Trophoblast cell (in vitro differentiated cells and primary cell): Measurements from ENCODE around the gene CDRT4.

Source experiments
- DNase-seq, 2 donors: peaks; one replicate each; pipeline ENCODE4 v3.0.0-alpha.2; 2016
- H2AFZ ChIP-seq: 2 replicates; pipeline ENCODE4 v1.6.1; 2013; ENCODE audit warnings: low read length, moderate library complexity, mild to moderate bottlenecking; ENCODE audit not compliant: insufficient read depth, poor library complexity
- H2AK5ac ChIP-seq: 2 replicates; pipeline ENCODE4 v1.6.1; 2013; ENCODE audit warnings: mild to moderate bottlenecking, low read length
- H2BK120ac ChIP-seq: 2 replicates; pipeline ENCODE4 v1.6.1; 2013; ENCODE audit warnings: low read length, mild to moderate bottlenecking, moderate library complexity; ENCODE audit not compliant: insufficient read depth, poor library complexity
- H2BK12ac ChIP-seq: 2 replicates; pipeline ENCODE4 v1.6.1; 2013; ENCODE audit warnings: mild to moderate bottlenecking, low read length, moderate library complexity
- H2BK5ac ChIP-seq: 2 replicates; pipeline ENCODE4 v1.6.1; 2013; ENCODE audit warnings: low read length, low read depth, moderate library complexity, mild to moderate bottlenecking; ENCODE audit not compliant: poor library complexity
- H3K14ac ChIP-seq: 2 replicates; pipeline ENCODE4 v1.6.1; 2013; ENCODE audit warnings: mild to moderate bottlenecking, low read length
- H3K18ac ChIP-seq: 2 replicates; pipeline ENCODE4 v1.6.1; 2013; ENCODE audit warnings: mild to moderate bottlenecking, low read length
- H3K23ac ChIP-seq: 2 replicates; pipeline ENCODE4 v1.6.1; 2013; ENCODE audit warnings: low read length
- H3K27ac ChIP-seq: 2 replicates; pipeline ENCODE4 v1.5.1; 2013; ENCODE audit warnings: low read depth, mild to moderate bottlenecking, inconsistent platforms, low read length, moderate library complexity
- H3K27me3 ChIP-seq: 2 replicates; pipeline ENCODE4 v1.6.1; 2013; ENCODE audit warnings: inconsistent platforms, mild to moderate bottlenecking, low read length, moderate library complexity; ENCODE audit not compliant: insufficient read depth
- H3K36me3 ChIP-seq, 2 experiments: 1 replicate in 1 of 2; 2 replicates in 1 of 2; pipeline ENCODE4 v1.6.1; 2013; ENCODE audit warnings: low read length in 2 of 2, mild to moderate bottlenecking in 2 of 2, moderate library complexity in 1 of 2; ENCODE audit not compliant: insufficient read depth in 2 of 2, control insufficient read depth in 1 of 2
- H3K4ac ChIP-seq: 2 replicates; pipeline ENCODE4 v1.6.1; 2013; ENCODE audit warnings: low read depth, mild to moderate bottlenecking, low read length, moderate library complexity
- H3K4me1 ChIP-seq, 2 experiments: 1 replicate in 1 of 2; 2 replicates in 1 of 2; pipeline ENCODE4 v1.6.1; 2013; ENCODE audit warnings: low read length in 2 of 2, mild to moderate bottlenecking in 2 of 2, moderate library complexity in 1 of 2; ENCODE audit not compliant: insufficient read depth in 2 of 2, control insufficient read depth in 1 of 2
- H3K4me2 ChIP-seq: 2 replicates; pipeline ENCODE4 v1.6.1; 2013; ENCODE audit warnings: inconsistent platforms, mild to moderate bottlenecking, low read length, moderate library complexity
- H3K4me3 ChIP-seq: 2 replicates; pipeline ENCODE4 v1.5.1; 2013; ENCODE audit warnings: mild to moderate bottlenecking, low read depth, low read length, inconsistent platforms
- H3K79me1 ChIP-seq: one replicate; pipeline ENCODE4 v1.6.1; 2013; ENCODE audit warnings: low read length
- H3K79me2 ChIP-seq: 2 replicates; pipeline ENCODE4 v1.6.1; 2013; ENCODE audit warnings: low read length, mild to moderate bottlenecking; ENCODE audit not compliant: control insufficient read depth, insufficient read depth, poor library complexity
- H3K9ac ChIP-seq: 2 replicates; pipeline ENCODE4 v1.6.1; 2013; ENCODE audit warnings: mild to moderate bottlenecking, low read length
- H3K9me3 ChIP-seq: 2 replicates; pipeline ENCODE4 v1.6.1; 2013; ENCODE audit warnings: low read depth, mild to moderate bottlenecking, control low read depth, inconsistent platforms, low read length; ENCODE audit not compliant: insufficient read depth
- H4K12ac ChIP-seq: 2 replicates; pipeline ENCODE4 v1.6.1; 2013; ENCODE audit warnings: low read depth, mild to moderate bottlenecking, low read length, moderate library complexity
- H4K8ac ChIP-seq: 2 replicates; pipeline ENCODE4 v1.6.1; 2013; ENCODE audit warnings: low read depth, mild to moderate bottlenecking, low read length, moderate library complexity
- H4K91ac ChIP-seq: one replicate; pipeline ENCODE4 v1.6.1; 2013; ENCODE audit warnings: low read depth, mild to moderate bottlenecking, low read length, moderate library complexity
- WGBS: extraction: QIAGEN DNeasy Blood & Tissue Kit; methylation state at CpG from one replicate; pipeline ENCODE4 v1.1.7; 2013; ENCODE audit warnings: missing lambda C conversion rate; ENCODE audit not compliant: insufficient read length, insufficient coverage; ENCODE audit errors: extremely low coverage; 5-methylcytosine and 5-hydroxymethylcytosine counted together

Gene CDRT4

DNA sequence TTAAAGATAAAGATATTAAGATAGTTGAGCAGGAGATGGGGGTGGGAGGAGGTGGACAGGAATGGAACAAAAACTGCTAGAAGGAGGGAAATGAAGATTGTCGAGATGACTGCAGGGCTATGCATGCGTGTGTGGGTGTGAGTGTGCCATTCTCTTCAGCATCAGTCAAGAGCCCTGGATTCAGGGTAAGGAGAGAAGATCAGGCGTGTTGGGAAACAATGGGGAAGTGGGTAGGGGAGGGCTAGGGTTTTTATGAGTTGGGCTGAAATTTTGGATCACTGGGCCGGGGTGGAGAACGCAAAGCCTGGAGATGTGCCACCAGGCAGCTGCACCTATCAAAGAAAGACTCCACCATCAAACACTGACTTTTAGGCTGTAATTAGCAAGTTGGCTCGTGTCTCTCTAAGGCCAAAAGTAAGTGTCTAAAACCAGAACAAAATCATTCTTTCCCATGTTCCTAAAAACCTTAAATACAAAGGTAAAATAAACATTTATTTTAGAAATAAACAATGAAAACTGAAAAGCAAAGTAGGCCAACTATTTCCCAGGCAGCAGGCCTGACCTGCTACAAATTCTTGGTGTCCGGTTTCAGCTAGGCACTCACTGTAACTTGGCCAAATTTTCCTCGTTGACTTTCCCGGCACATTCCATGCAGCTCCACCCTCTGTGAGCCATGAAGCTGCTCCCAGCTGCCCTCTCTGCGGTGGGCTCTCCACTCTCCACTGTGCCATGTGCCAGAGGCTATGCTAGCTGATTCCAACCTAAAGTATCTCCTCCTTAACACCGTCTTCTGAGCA is 4.2 kb downstream of the CDRT4 start:
- Histone ChIP-seq H3K23ac (no peak overlapping the region), H3K79me1 (no peaks in the 10 kb centered on the region), H3K4me1 (peaks cover 9 to 17% of the 10 kb centered on the region in 2 experiments), H3K27ac (no peak overlapping the region), H3K27me3 (no peaks in the 10 kb centered on the region), H3K9me3 (peaks cover 8% of the 10 kb centered on the region), H2BK120ac (no peak overlapping the region), H2BK5ac (no peak overlapping the region), H3K79me2 (no peaks in the 10 kb centered on the region), H2BK12ac (peak overlapping the region; percentile 28), H4K91ac (no peak overlapping the region), H3K4me3 (no peak overlapping the region), H3K36me3 (peaks cover 2 to 7% of the 10 kb centered on the region in 2 experiments), H3K14ac (no peak overlapping the region), H3K9ac (no peak overlapping the region), H4K12ac (no peak overlapping the region), H2AFZ (no peak overlapping the region), H3K18ac (no peak overlapping the region), H3K4me2 (no peak overlapping the region), H2AK5ac (no peak overlapping the region), H3K4ac (no peak overlapping the region), H4K8ac (no peak overlapping the region)
- no CpG with 5 or more reads among the region's 11 CpGs for WGBS
- peak; percentile 30 to 64 for DNase-seq

DNA sequence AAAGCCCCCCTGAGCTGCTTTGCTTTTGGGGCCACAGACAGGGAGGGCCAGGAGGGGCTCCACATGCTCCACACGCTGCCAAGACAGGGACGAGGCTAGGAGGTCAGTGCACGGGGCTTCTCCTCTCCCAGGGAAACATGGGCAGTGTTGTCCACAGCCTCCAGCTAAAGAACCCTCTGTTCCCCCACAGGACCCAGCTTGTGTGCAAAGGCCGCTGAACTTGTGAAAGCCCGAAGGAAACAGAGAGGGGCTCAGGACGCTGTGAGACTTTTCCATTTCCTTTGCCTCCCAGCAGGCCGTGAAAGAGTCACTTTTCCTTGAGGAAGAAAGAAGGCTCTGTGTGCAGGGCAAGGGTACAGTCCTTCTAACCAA is 9.7 kb downstream of the CDRT4 start:
- Histone ChIP-seq H3K9me3 (peaks cover 2% of the 10 kb centered on the region), H3K79me2 (no peaks in the 10 kb centered on the region), H3K4me3 (no peak overlapping the region), H3K4me2 (no peak overlapping the region), H4K91ac (peak overlapping the region; percentile 6), H4K8ac (peak overlapping the region; percentile 19), H3K23ac (no peak overlapping the region), H3K27ac (peak overlapping the region; percentile 20), H3K79me1 (peaks cover 2% of the 10 kb centered on the region), H2AK5ac (no peak overlapping the region), H3K4ac (no peak overlapping the region), H2BK12ac (peak overlapping the region; percentile 2), H2BK5ac (peak overlapping the region; percentile 52), H3K4me1 (peaks cover 13 to 18% of the 10 kb centered on the region in 2 experiments), H3K14ac (peak overlapping the region; percentile 16), H3K27me3 (no peaks in the 10 kb centered on the region), H3K18ac (no peak overlapping the region), H3K36me3 (peaks cover 2 to 4% of the 10 kb centered on the region in 2 experiments), H4K12ac (no peak overlapping the region), H2AFZ (no peak overlapping the region), H3K9ac (no peak overlapping the region), H2BK120ac (no peak overlapping the region)
- no CpG with 5 or more reads among the region's 7 CpGs for WGBS
- DNase-seq = no peak

DNA sequence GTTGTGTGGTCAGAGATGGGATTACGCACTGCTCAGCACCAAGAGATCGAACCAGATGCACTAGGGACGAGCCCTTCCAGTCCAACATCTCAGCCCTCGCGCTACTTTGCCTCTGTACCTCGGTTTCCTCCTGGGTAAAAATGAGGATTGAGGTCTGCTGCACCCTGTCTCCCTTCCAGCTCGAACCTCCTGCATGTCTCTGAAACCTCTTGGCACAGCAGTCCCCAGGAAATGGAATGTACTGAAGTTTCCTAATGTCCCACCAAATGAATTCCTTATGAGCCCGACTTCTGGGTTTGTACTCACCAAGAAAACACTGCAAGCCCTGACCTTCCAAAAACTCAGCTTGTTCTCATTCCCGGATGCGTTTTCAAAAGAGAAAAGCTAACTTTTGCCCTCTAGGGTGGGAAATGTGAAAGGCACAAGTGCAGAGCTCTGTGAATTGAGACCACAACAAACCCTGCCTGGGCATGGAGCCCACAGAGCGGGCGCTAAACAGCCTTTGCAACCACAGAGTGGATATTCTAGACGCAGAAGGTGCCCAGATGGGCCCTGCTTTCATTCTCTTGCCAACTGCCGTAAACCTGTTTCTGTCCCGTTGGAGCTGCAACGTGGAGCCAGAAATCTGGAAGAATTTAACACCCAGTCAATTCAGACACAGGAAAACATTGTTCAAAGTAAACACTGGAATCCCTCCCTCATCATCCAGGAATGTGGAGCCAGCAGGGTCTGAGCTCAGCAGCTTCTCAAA is 10.3 kb downstream of the CDRT4 start:
- Histone ChIP-seq H3K4ac (no peak overlapping the region), H3K4me2 (peak overlapping the region; percentile 30), H3K9ac (no peak overlapping the region), H4K8ac (no peak overlapping the region), H3K36me3 (peaks cover 2 to 4% of the 10 kb centered on the region in 2 experiments), H3K27me3 (no peaks in the 10 kb centered on the region), H2BK5ac (no peak overlapping the region), H3K27ac (peak overlapping the region; percentile 20), H2AK5ac (no peak overlapping the region), H3K4me1 (peaks cover 13 to 18% of the 10 kb centered on the region in 2 experiments), H3K9me3 (peaks cover 2% of the 10 kb centered on the region), H3K79me1 (peaks cover 2% of the 10 kb centered on the region), H3K18ac (no peak overlapping the region), H3K79me2 (no peaks in the 10 kb centered on the region), H3K4me3 (no peak overlapping the region), H3K23ac (no peak overlapping the region), H4K12ac (no peak overlapping the region), H3K14ac (no peak overlapping the region), H2BK12ac (no peak overlapping the region), H2BK120ac (no peak overlapping the region), H2AFZ (no peak overlapping the region), H4K91ac (peak overlapping the region; percentile 6)
- no CpG with 5 or more reads among the region's 16 CpGs for WGBS
- peak in 1 of 2 donors; percentile 28 for DNase-seq

DNA sequence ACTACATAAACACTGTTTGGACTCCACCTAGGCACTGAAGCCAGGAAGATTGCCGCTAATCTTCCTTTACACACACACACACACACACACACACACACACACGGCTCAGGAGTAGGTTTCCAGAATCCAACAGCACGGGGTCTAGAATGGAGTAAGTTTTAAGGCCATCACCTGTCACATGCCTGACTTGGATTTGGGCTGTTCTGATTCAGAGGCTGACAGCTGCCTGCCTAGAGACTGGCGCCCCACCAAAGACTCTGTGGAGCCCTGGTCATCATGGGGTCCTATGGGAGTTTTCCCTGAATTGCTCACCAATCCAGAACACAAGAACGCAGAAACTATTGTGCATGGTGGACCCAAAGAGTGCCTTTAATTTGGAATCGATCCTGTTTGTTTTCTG is 10.9 kb downstream of the CDRT4 start:
- Histone ChIP-seq H3K79me2 (no peaks in the 10 kb centered on the region), H3K27me3 (no peaks in the 10 kb centered on the region), H3K4me3 (no peak overlapping the region), H3K36me3 (peaks cover 2 to 5% of the 10 kb centered on the region in 2 experiments), H2AFZ (no peak overlapping the region), H3K4me1 (peaks cover 13 to 18% of the 10 kb centered on the region in 2 experiments), H4K91ac (no peak overlapping the region), H2BK5ac (no peak overlapping the region), H3K27ac (no peak overlapping the region), H3K9ac (no peak overlapping the region), H2BK12ac (peak overlapping the region; percentile 37), H3K14ac (no peak overlapping the region), H2AK5ac (no peak overlapping the region), H4K8ac (no peak overlapping the region), H3K23ac (no peak overlapping the region), H3K4me2 (no peak overlapping the region), H3K9me3 (peaks cover 2% of the 10 kb centered on the region), H3K4ac (no peak overlapping the region), H3K18ac (no peak overlapping the region), H4K12ac (no peak overlapping the region), H2BK120ac (no peak overlapping the region), H3K79me1 (peaks cover 2% of the 10 kb centered on the region)
- no peak for DNase-seq
- no CpG with 5 or more reads among the region's 6 CpGs for WGBS
